ENCODE results near the gene MANSC1. TPM values are rescaled to one million over a fixed set of nuclear protein-coding genes. Genes with fewer than 3 reads are reported as not detected.

Gene MANSC1
- total and polyA plus RNA-seq, 2 experiments from 2014 or later = 8.2 to 12.2 TPM

- H3K4me2 ChIP-seq (ENCODE audit: unreplicated experiment) = no peak overlapping the region
- H2AFZ ChIP-seq = no peak overlapping the region
- 93% methylated on average over 7 of the region's 7 CpGs for WGBS, 2 experiments (ENCODE audit: low coverage in 1 of 2, low lambda C conversion rate in 2 of 2, missing lambda C conversion rate in 2 of 2)
- H3K27ac ChIP-seq = no peak overlapping the region
- no peak overlapping the region for H3K9ac ChIP-seq
- peaks cover 25% of the 10 kb centered on the region for H3K4me1 ChIP-seq (ENCODE audit: insufficient read depth)
- H3K27me3 ChIP-seq (replicated peaks; ENCODE audit: insufficient read depth) = no peaks in the 10 kb centered on the region
- 0 out of 2 replicates have a peak, but pooled peaks cover 12% of the 10 kb centered on the region for H3K79me2 ChIP-seq (ENCODE audit: insufficient read depth)
- no peaks in the 10 kb centered on the region for H4K20me1 ChIP-seq (ENCODE audit: insufficient read depth)
- H3K4me3 ChIP-seq = no peak overlapping the region
- H3K36me3 ChIP-seq (ENCODE audit: low read depth) = no peaks in the 10 kb centered on the region
- no peaks in the 10 kb centered on the region for H3K9me2 ChIP-seq (ENCODE audit: insufficient read depth)
- TF ChIP-seq EZH2 (IDR thresholded peaks at IDR 0.05; ENCODE audit: insufficient read depth, poor library complexity, severe bottlenecking) = no peak
- no peak for TF ChIP-seq EZH2phosphoT487 (IDR thresholded peaks at IDR 0.05; ENCODE audit: insufficient read depth, low read depth)
- in situ Hi-C loops (cut with MboI) = no loop called here
- DNase-seq = no peak
- H3F3A ChIP-seq (ENCODE audit: insufficient read depth) = peaks cover 10% of the 10 kb centered on the region; the same call in 1 of the 2 replicates
- H3K9me3 ChIP-seq (ENCODE audit: low read depth) = no peaks in the 10 kb centered on the region
These were observed 34.7 kb upstream of the MANSC1 start for GRCh38 chr12:12384571-12385340.

- in situ Hi-C loops (cut with MboI) = no loop called here
- WGBS, 2 experiments (ENCODE audit: low coverage in 1 of 2, low lambda C conversion rate in 2 of 2, missing lambda C conversion rate in 2 of 2) = 93 to 97% methylated on average over 3 of the region's 3 CpGs
- Histone ChIP-seq H3K36me3 (ENCODE audit: low read depth) (no peaks in the 10 kb centered on the region), H4K20me1 (ENCODE audit: insufficient read depth) (no peaks in the 10 kb centered on the region), H3K9me3 (ENCODE audit: low read depth) (no peaks in the 10 kb centered on the region), H3K9me2 (ENCODE audit: insufficient read depth) (no peaks in the 10 kb centered on the region), H3K4me2 (ENCODE audit: unreplicated experiment) (no peak overlapping the region), H2AFZ (no peak overlapping the region), H3F3A (ENCODE audit: insufficient read depth) (peaks cover 10% of the 10 kb centered on the region; the same call in 1 of the 2 replicates), H3K27me3 (replicated peaks; ENCODE audit: insufficient read depth) (no peaks in the 10 kb centered on the region), H3K4me1 (ENCODE audit: insufficient read depth) (peaks cover 12% of the 10 kb centered on the region), H3K79me2 (ENCODE audit: insufficient read depth) (0 out of 2 replicates have a peak, but pooled peaks cover 12% of the 10 kb centered on the region), H3K27ac (no peak overlapping the region), H3K4me3 (no peak overlapping the region), H3K9ac (no peak overlapping the region)
- TF ChIP-seq EZH2 (IDR thresholded peaks at IDR 0.05; ENCODE audit: insufficient read depth, poor library complexity, severe bottlenecking) = no peak
- DNase-seq = no peak
These were observed 31.9 kb upstream of the MANSC1 start for GRCh38 chr12:12381982-12382381.

GRCh38 chr12:12380949-12381593 is 31.0 kb upstream of the MANSC1 start:
- Histone ChIP-seq H3K9me2 (ENCODE audit: insufficient read depth) (no peaks in the 10 kb centered on the region), H3K27me3 (replicated peaks; ENCODE audit: insufficient read depth) (no peaks in the 10 kb centered on the region), H3K27ac (no peak overlapping the region), H3K79me2 (ENCODE audit: insufficient read depth) (0 out of 2 replicates have a peak, but pooled peaks cover 12% of the 10 kb centered on the region), H3K9ac (no peak overlapping the region), H3K4me2 (ENCODE audit: unreplicated experiment) (no peak overlapping the region), H3K36me3 (ENCODE audit: low read depth) (no peaks in the 10 kb centered on the region), H3K9me3 (ENCODE audit: low read depth) (no peaks in the 10 kb centered on the region), H3F3A (ENCODE audit: insufficient read depth) (peaks cover 10% of the 10 kb centered on the region; the same call in 1 of the 2 replicates), H3K4me1 (ENCODE audit: insufficient read depth) (peaks cover 12% of the 10 kb centered on the region), H3K4me3 (no peak overlapping the region), H4K20me1 (ENCODE audit: insufficient read depth) (no peaks in the 10 kb centered on the region), H2AFZ (no peak overlapping the region)
- in situ Hi-C loops (cut with MboI) = no loop called here
- TF ChIP-seq EZH2 (IDR thresholded peaks at IDR 0.05; ENCODE audit: insufficient read depth, poor library complexity, severe bottlenecking) (no peak), EZH2phosphoT487 (IDR thresholded peaks at IDR 0.05; ENCODE audit: insufficient read depth, low read depth) (no peak)
- WGBS, 2 experiments (ENCODE audit: low coverage in 1 of 2, low lambda C conversion rate in 2 of 2, missing lambda C conversion rate in 2 of 2) = 88 to 93% methylated on average over 6 of the region's 6 CpGs
- DNase-seq = no peak

- Histone ChIP-seq H3K27ac (peak overlapping the region; percentile 25; the same call in 1 of the 2 replicates), H3K4me3 (no peak overlapping the region), H3K27me3 (replicated peaks; ENCODE audit: insufficient read depth) (no peaks in the 10 kb centered on the region), H3K36me3 (ENCODE audit: low read depth) (no peaks in the 10 kb centered on the region), H2AFZ (peak overlapping the region; percentile 17; the same call in 1 of the 2 replicates), H3K79me2 (ENCODE audit: insufficient read depth) (0 out of 2 replicates have a peak, but pooled peaks cover 12% of the 10 kb centered on the region), H4K20me1 (ENCODE audit: insufficient read depth) (no peaks in the 10 kb centered on the region), H3K4me2 (ENCODE audit: unreplicated experiment) (no peak overlapping the region), H3F3A (ENCODE audit: insufficient read depth) (peaks cover 10% of the 10 kb centered on the region; the same call in 1 of the 2 replicates), H3K4me1 (ENCODE audit: insufficient read depth) (peaks cover 12% of the 10 kb centered on the region), H3K9me3 (ENCODE audit: low read depth) (no peaks in the 10 kb centered on the region), H3K9ac (no peak overlapping the region), H3K9me2 (ENCODE audit: insufficient read depth) (no peaks in the 10 kb centered on the region)
- in situ Hi-C loops (cut with MboI) = loop anchor here (5.0 kb wide), 1 partner anchor 317 kb away; the partner anchor contains the start of gene GPR19
- WGBS, 2 experiments (ENCODE audit: low coverage in 1 of 2, low lambda C conversion rate in 2 of 2, missing lambda C conversion rate in 2 of 2) = 88 to 89% methylated on average over 4 of the region's 4 CpGs
- TF ChIP-seq EZH2phosphoT487 (IDR thresholded peaks at IDR 0.05; ENCODE audit: insufficient read depth, low read depth) = no peak
- no peak for TF ChIP-seq EZH2 (IDR thresholded peaks at IDR 0.05; ENCODE audit: insufficient read depth, poor library complexity, severe bottlenecking)
- DNase-seq = peak; percentile 61
These were observed 30.0 kb upstream of the MANSC1 start for GRCh38 chr12:12379831-12380730.

All from GM23248 (cell line).